Neural cell (in vitro differentiated cells): Measurements from ENCODE around the gene EFCC1. TPM values are rescaled to one million over a fixed set of nuclear protein-coding genes. Genes with fewer than 3 reads are reported as not detected.
A peak's percentile ranks its signal among the peaks of the same experiment; 100 is the strongest.

Source experiments
- H2AFZ ChIP-seq: fragments of 200-600, 300-800 bp; sonication (generic), shearing (Covaris generic); 2 replicates; pipeline ENCODE4 v1.6.0; 2014; ENCODE audit warnings: low read depth, mild to moderate bottlenecking, antibody characterized with exemption, low read length, moderate library complexity
- H3F3A ChIP-seq: fragments of 200-600 bp; shearing (Covaris generic); 2 replicates; pipeline ENCODE4 v1.6.1; 2016; ENCODE audit warnings: mild to moderate bottlenecking, moderate library complexity, mixed read lengths, antibody characterized with exemption, low read length; ENCODE audit not compliant: insufficient read depth, poor library complexity, severe bottlenecking
- H3K27ac ChIP-seq: fragments of 200-600, 300-800 bp; sonication (generic), shearing (Covaris generic); 2 replicates; pipeline ENCODE4 v1.5.1; 2014; ENCODE audit warnings: mild to moderate bottlenecking, low read length, moderate library complexity
- H3K27me3 ChIP-seq: fragments of 300-800, 200-600 bp; sonication (generic), shearing (Covaris generic); 2 replicates; pipeline ENCODE4 v1.6.0; 2014; ENCODE audit warnings: mild to moderate bottlenecking, low read depth, low read length, moderate library complexity; ENCODE audit not compliant: insufficient read depth
- H3K36me3 ChIP-seq: fragments of 300-800, 200-600 bp; sonication (generic), shearing (Covaris generic); 2 replicates; pipeline ENCODE4 v1.5.1; 2014; ENCODE audit warnings: mild to moderate bottlenecking, antibody characterized with exemption, low read length, moderate library complexity; ENCODE audit not compliant: insufficient read depth
- H3K4me2 ChIP-seq: fragments of 300-800, 200-600 bp; sonication (generic), shearing (Covaris generic); 2 replicates; pipeline ENCODE4 v1.6.0; 2014; ENCODE audit warnings: mild to moderate bottlenecking, low read length
- H3K4me3 ChIP-seq: fragments of 300-800, 200-600 bp; sonication (generic), shearing (Covaris generic); 2 replicates; pipeline ENCODE4 v1.5.1; 2014; ENCODE audit warnings: mild to moderate bottlenecking, low read length, moderate library complexity
- H3K79me2 ChIP-seq: fragments of 200-600 bp; shearing (Covaris generic); replicated peaks from 2 replicates; pipeline ENCODE4 v1.6.0; 2014; ENCODE audit warnings: mild to moderate bottlenecking, low read length, moderate library complexity; ENCODE audit not compliant: insufficient read depth
- H3K9ac ChIP-seq: fragments of 300-800, 200-600 bp; sonication (generic), shearing (Covaris generic); 2 replicates; pipeline ENCODE4 v1.6.1; 2016; ENCODE audit warnings: mild to moderate bottlenecking, low read length, mixed read lengths
- H3K9me2 ChIP-seq: fragments of 200-600 bp; shearing (Covaris generic); 2 replicates; pipeline ENCODE4 v1.6.1; 2016; ENCODE audit warnings: mild to moderate bottlenecking, low read length, mixed read lengths; ENCODE audit not compliant: insufficient read depth
- H3K9me3 ChIP-seq: fragments of 200-600, 300-800 bp; sonication (generic), shearing (Covaris generic); 2 replicates; pipeline ENCODE4 v1.6.1; 2016; ENCODE audit warnings: mild to moderate bottlenecking, mixed run types, low read length, moderate library complexity, mixed read lengths
- H4K20me1 ChIP-seq: fragments of 200-600 bp; shearing (Covaris generic); 2 replicates; pipeline ENCODE4 v1.6.1; 2016; ENCODE audit warnings: mild to moderate bottlenecking, mixed run types; ENCODE audit not compliant: insufficient read depth
- EP300 ChIP-seq: fragments of 450-650 bp; conservative IDR thresholded peaks from 2 replicates; pipeline ENCODE4 v1.6.1; 2014; ENCODE audit warnings: antibody characterized with exemption, mild to moderate bottlenecking, moderate library complexity; ENCODE audit not compliant: poor library complexity, severe bottlenecking
- EZH2 ChIP-seq: fragments of 200-600, 300-800 bp; shearing (Covaris generic), sonication (generic); IDR thresholded peaks from 2 replicates; pipeline ENCODE4 v1.6.1; 2014; ENCODE audit warnings: antibody characterized with exemption, low read length, borderline replicate concordance, mild to moderate bottlenecking; ENCODE audit not compliant: insufficient read depth, poor library complexity, severe bottlenecking
- MXI1 ChIP-seq: fragments of 450-650 bp; conservative IDR thresholded peaks from 2 replicates; pipeline ENCODE4 v1.6.1; 2014; ENCODE audit warnings: antibody characterized with exemption, mild to moderate bottlenecking; ENCODE audit not compliant: poor library complexity, severe bottlenecking
- POLR2AphosphoS5 ChIP-seq: IDR thresholded peaks from 2 replicates; pipeline ENCODE4 v1.6.1; 2012
- RAD21 ChIP-seq: fragments of 450-650 bp; conservative IDR thresholded peaks from 2 replicates; pipeline ENCODE4 v1.6.1; 2014; ENCODE audit warnings: antibody characterized with exemption, mild to moderate bottlenecking, moderate library complexity
- SMC3 ChIP-seq: fragments of 450-650 bp; conservative IDR thresholded peaks from 2 replicates; pipeline ENCODE4 v1.6.1; 2014; ENCODE audit warnings: antibody characterized with exemption, mild to moderate bottlenecking, moderate library complexity; ENCODE audit not compliant: poor library complexity
- TAF1 ChIP-seq: IDR thresholded peaks from 2 replicates; pipeline ENCODE4 v1.6.1; 2012; ENCODE audit warnings: low read depth
- polyA plus RNA-seq: library from polyadenylated mRNA; depleted of rRNA; stranded (reverse); fragments of >200 nt; gene quantifications from 2 replicates; pipeline ENCODE4 v1.2.3, GENCODE V29; 2014
- TF ChIP-seq, protein P1 (sequence below): fragments of 450-650 bp; IDR thresholded peaks from 2 replicates; pipeline ENCODE4 v1.5.1; 2014; ENCODE audit warnings: antibody characterized with exemption, mild to moderate bottlenecking, moderate library complexity; ENCODE audit not compliant: poor library complexity, severe bottlenecking
- TF ChIP-seq, protein P2 (sequence below): IDR thresholded peaks from 2 replicates; pipeline ENCODE4 v1.6.1; 2012; ENCODE audit warnings: borderline replicate concordance

The EFCC1 gene
- polyA plus RNA-seq, 1 donor from 2014 or later = not detected

GRCh38 chr3:129001806-129002572 lies 885 bp downstream of the EFCC1 start:
- Histone ChIP-seq H3K9me2 (no peaks in the 10 kb centered on the region), H3K9ac (peak overlapping the region; percentile 25), H3K36me3 (no peaks in the 10 kb centered on the region), H3K27me3 (peaks cover 46% of the 10 kb centered on the region), H2AFZ (no peak overlapping the region), H3K27ac (no peak overlapping the region), H4K20me1 (no peaks in the 10 kb centered on the region), H3K79me2 (no peaks in the 10 kb centered on the region), H3K4me3 (peak overlapping the region; percentile 77), H3K9me3 (no peaks in the 10 kb centered on the region), H3F3A (no peaks in the 10 kb centered on the region), H3K4me2 (peak overlapping the region; percentile 14)
- TF ChIP-seq POLR2AphosphoS5 (peak; percentile 44), RAD21 (no peak), EZH2 (no peak), MXI1 (peak; percentile 42), SMC3 (no peak)

DNA sequence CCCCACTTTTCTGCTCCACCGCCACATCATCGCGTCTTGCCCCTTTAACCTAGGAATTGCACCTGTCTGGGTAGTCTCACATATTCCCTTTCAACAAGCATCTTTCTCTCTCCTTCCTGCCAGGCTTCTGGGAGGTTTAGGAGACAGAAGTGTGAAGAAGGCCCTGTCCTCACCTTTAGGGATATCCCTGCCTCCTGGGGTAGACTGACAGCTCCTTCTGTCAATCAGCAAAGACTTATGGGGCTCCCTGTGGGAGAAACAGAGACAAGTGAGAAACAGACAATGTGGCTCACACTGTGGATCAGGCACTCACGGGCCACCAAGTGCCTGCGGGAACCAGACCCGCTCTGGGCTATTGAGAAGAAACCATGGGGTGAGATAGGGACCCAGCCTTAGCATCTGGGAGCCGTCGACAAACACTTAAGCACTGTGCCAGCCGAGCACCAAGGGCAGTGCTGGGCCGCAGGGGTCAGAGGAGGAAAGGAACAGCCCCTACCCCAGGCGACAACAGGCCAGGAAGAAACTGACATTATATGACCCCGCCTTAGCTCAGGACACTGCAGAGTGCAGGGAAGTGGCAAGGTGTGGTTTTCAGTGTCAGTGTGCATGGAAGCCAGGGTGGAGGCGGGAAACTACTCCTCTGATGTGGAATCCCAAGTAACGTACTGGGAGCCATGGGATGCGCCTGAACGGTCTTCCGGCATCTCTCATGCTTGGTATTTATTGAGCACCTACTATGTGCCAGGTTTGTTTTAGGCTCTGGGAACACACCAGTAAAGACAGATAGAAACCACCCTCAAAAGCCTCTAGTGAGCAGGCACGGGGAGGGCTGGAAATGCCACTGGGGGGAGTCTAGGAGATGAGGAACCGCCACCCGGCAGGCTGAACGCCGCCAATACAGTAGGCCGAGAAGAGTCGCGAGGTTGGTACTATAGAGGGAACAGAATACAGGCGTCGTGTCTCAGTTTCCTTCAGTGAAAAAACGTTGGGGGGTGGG lies 1.8 kb downstream of the EFCC1 start:
- peaks cover 46% of the 10 kb centered on the region for H3K27me3 ChIP-seq

More for the DNA sequence above, 1.8 kb downstream of the EFCC1 start:
- Histone ChIP-seq H3K27ac (no peak overlapping the region), H2AFZ (no peak overlapping the region), H3K9me2 (no peaks in the 10 kb centered on the region), H3K4me3 (peak overlapping the region; percentile 77), H3F3A (no peaks in the 10 kb centered on the region), H3K79me2 (no peaks in the 10 kb centered on the region), H3K36me3 (no peaks in the 10 kb centered on the region), H4K20me1 (no peaks in the 10 kb centered on the region), H3K9ac (peak overlapping the region; percentile 25), H3K9me3 (no peaks in the 10 kb centered on the region), H3K4me2 (no peak overlapping the region)
- TF ChIP-seq POLR2AphosphoS5 (no peak), RAD21 (no peak), MXI1 (no peak), SMC3 (no peak), EP300 (no peak), EZH2 (no peak), TAF1 (no peak)
- TF ChIP-seq, protein P1, sequence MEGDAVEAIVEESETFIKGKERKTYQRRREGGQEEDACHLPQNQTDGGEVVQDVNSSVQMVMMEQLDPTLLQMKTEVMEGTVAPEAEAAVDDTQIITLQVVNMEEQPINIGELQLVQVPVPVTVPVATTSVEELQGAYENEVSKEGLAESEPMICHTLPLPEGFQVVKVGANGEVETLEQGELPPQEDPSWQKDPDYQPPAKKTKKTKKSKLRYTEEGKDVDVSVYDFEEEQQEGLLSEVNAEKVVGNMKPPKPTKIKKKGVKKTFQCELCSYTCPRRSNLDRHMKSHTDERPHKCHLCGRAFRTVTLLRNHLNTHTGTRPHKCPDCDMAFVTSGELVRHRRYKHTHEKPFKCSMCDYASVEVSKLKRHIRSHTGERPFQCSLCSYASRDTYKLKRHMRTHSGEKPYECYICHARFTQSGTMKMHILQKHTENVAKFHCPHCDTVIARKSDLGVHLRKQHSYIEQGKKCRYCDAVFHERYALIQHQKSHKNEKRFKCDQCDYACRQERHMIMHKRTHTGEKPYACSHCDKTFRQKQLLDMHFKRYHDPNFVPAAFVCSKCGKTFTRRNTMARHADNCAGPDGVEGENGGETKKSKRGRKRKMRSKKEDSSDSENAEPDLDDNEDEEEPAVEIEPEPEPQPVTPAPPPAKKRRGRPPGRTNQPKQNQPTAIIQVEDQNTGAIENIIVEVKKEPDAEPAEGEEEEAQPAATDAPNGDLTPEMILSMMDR = no peak
- TF ChIP-seq, protein P2, sequence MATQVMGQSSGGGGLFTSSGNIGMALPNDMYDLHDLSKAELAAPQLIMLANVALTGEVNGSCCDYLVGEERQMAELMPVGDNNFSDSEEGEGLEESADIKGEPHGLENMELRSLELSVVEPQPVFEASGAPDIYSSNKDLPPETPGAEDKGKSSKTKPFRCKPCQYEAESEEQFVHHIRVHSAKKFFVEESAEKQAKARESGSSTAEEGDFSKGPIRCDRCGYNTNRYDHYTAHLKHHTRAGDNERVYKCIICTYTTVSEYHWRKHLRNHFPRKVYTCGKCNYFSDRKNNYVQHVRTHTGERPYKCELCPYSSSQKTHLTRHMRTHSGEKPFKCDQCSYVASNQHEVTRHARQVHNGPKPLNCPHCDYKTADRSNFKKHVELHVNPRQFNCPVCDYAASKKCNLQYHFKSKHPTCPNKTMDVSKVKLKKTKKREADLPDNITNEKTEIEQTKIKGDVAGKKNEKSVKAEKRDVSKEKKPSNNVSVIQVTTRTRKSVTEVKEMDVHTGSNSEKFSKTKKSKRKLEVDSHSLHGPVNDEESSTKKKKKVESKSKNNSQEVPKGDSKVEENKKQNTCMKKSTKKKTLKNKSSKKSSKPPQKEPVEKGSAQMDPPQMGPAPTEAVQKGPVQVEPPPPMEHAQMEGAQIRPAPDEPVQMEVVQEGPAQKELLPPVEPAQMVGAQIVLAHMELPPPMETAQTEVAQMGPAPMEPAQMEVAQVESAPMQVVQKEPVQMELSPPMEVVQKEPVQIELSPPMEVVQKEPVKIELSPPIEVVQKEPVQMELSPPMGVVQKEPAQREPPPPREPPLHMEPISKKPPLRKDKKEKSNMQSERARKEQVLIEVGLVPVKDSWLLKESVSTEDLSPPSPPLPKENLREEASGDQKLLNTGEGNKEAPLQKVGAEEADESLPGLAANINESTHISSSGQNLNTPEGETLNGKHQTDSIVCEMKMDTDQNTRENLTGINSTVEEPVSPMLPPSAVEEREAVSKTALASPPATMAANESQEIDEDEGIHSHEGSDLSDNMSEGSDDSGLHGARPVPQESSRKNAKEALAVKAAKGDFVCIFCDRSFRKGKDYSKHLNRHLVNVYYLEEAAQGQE = no peak
